ENCODE results near the gene POLR2A. TPM values are rescaled to one million over a fixed set of nuclear protein-coding genes. Genes with fewer than 3 reads are reported as not detected.
"Not testable (repeated sequence)": the region's sequence is repeated elsewhere in the genome, so short reads cannot be mapped to it uniquely, and the experiment has no call there.

Gene POLR2A
- total and polyA plus RNA-seq, 2 of the 4 experiments (the other 2 are of a cell fraction): 54.0 to 56.6 TPM

- 0 out of 2 replicates have a peak overlapping the region, but pooled peaks have one; percentile 15 for H3K23ac ChIP-seq (ENCODE audit: low read depth, low read length)
- no peaks in the 10 kb centered on the region for H3K27me3 ChIP-seq (ENCODE audit: control insufficient read depth, insufficient read depth, low read length)
- H3K14ac ChIP-seq (replicated peaks; ENCODE audit: low read depth, low read length): no peak overlapping the region
- H3K4me1 ChIP-seq (ENCODE audit: control insufficient read depth, insufficient read depth, low read length): peaks cover 12% of the 10 kb centered on the region; the same call in 1 of the 2 replicates
- no peak overlapping the region for H2BK120ac ChIP-seq (ENCODE audit: low read depth, low read length)
- no peak overlapping the region for H3K4me3 ChIP-seq (ENCODE audit: insufficient read depth, low read depth, low read length)
- DNase-seq (no peak), ATAC-seq (ENCODE audit: low read depth) (peak; percentile 40)
- TF ChIP-seq, protein P1, sequence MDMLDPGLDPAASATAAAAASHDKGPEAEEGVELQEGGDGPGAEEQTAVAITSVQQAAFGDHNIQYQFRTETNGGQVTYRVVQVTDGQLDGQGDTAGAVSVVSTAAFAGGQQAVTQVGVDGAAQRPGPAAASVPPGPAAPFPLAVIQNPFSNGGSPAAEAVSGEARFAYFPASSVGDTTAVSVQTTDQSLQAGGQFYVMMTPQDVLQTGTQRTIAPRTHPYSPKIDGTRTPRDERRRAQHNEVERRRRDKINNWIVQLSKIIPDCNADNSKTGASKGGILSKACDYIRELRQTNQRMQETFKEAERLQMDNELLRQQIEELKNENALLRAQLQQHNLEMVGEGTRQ (IDR thresholded peaks at IDR 0.05; ENCODE audit: low read depth, low read length): no peak
- peak; percentile 38 for TF ChIP-seq CEBPB (IDR thresholded peaks at IDR 0.05; ENCODE audit: low read depth, low read length)
- H4K5ac ChIP-seq (ENCODE audit: low read depth, low read length): no peak overlapping the region
- ChIA-PET POLR2A (ENCODE audit: unreplicated experiment) (interaction anchor here (0.5 kb wide), 1 partner anchor 28 kb away, joined by 8 read pairs; no protein-coding TSS in a partner anchor), CTCF (no interaction called here)
- no peak overlapping the region for H2BK15ac ChIP-seq (ENCODE audit: low read depth, low read length)
- peaks cover 76% of the 10 kb centered on the region for H4K20me1 ChIP-seq (ENCODE audit: insufficient read depth, low read length)
- H3K27ac ChIP-seq (ENCODE audit: insufficient read depth, low read length): no peak overlapping the region
- H3K9me3 ChIP-seq (ENCODE audit: control insufficient read depth, insufficient read depth, low read length): no peaks in the 10 kb centered on the region
- H3K9me1 ChIP-seq (ENCODE audit: insufficient read depth, low read length): peaks cover 27% of the 10 kb centered on the region
- H3K4me2 ChIP-seq (ENCODE audit: low read depth, low read length): no peak overlapping the region
- H4K8ac ChIP-seq (ENCODE audit: low read depth in 2 of 2, low read length in 2 of 2): no peak overlapping the region
- H2AK5ac ChIP-seq (ENCODE audit: low read depth, low read length): no peak overlapping the region
- no peak overlapping the region for H3K56ac ChIP-seq (ENCODE audit: extremely low read depth, insufficient read depth, low read length)
- dilution Hi-C loops (cut with HindIII; ENCODE audit: low sequenced_read_pairs, unreplicated experiment): no loop called here
- no TSS peak for BruUV-seq (replicated peaks)
- peaks cover 23% of the 10 kb centered on the region for H3K36me3 ChIP-seq (ENCODE audit: control insufficient read depth, insufficient read depth, low read length)
- 33% methylated on average over 4 of the region's 12 CpGs; no CpG with 5 or more reads in 1 of the 2 experiments for WGBS, 2 experiments (ENCODE audit: extremely low coverage in 2 of 2, insufficient read length in 1 of 2)
- no peak overlapping the region for H2BK5ac ChIP-seq (ENCODE audit: low read depth, low read length, poor library complexity, severe bottlenecking)
- no peak overlapping the region for H2BK20ac ChIP-seq (ENCODE audit: low read depth, low read length)
- H2AK9ac ChIP-seq (replicated peaks; ENCODE audit: low read depth, low read length, poor library complexity): peak overlapping the region; percentile 52
- H3K4ac ChIP-seq (ENCODE audit: low read depth, low read length): no peak overlapping the region
- no peak overlapping the region for H3K18ac ChIP-seq (ENCODE audit: low read depth, low read length)
- in situ Hi-C loops (cut with MboI; ENCODE audit: low sequenced_read_pairs): no loop called here
- intact Hi-C loops (cut with micrococcal nuclease): no loop called here
- H3K9ac ChIP-seq (ENCODE audit: low read depth, low read length): no peak overlapping the region
- H2AFZ ChIP-seq (replicated peaks; ENCODE audit: low read length, poor library complexity): no peak overlapping the region
- no peak overlapping the region for H4K91ac ChIP-seq (ENCODE audit: insufficient read depth, low read depth, low read length)
- H3K79me1 ChIP-seq (ENCODE audit: low read depth in 1 of 2, low read length in 2 of 2): peaks cover 9 to 79% of the 10 kb centered on the region in 2 experiments
Observed at GRCh38 chr17:7468804-7469389, 15.3 kb upstream of the POLR2A start.

DNA sequence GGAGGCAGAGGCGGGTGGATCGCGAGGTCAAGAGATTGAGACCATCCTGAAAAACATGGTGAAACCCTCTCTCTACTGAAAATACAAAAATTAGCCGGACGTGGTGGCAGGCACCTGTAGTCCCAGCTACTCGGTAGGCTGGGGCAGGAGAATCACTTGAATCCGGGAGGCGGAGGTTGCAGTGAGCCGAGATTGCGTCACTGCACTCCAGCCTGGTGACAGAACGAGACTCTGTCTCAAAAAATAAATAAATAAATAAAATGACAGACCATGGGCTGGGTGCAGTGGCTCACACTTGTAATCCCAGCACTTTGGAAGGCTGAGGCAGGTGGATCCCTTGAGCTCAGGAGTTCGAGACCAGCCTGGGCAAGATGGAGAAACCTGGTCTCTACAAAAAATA, 14.3 kb upstream of the POLR2A start:
- DNase-seq: not testable (repeated sequence)

More for the DNA sequence above, 14.3 kb upstream of the POLR2A start:
- Histone ChIP-seq H3K79me1 (ENCODE audit: low read depth in 1 of 2, low read length in 2 of 2) (peaks cover 9 to 83% of the 10 kb centered on the region in 2 experiments), H3K36me3 (ENCODE audit: control insufficient read depth, insufficient read depth, low read length) (peaks cover 21% of the 10 kb centered on the region), H3K4me1 (ENCODE audit: control insufficient read depth, insufficient read depth, low read length) (peaks cover 12% of the 10 kb centered on the region; the same call in 1 of the 2 replicates), H4K20me1 (ENCODE audit: insufficient read depth, low read length) (peaks cover 85% of the 10 kb centered on the region), H3K9me1 (ENCODE audit: insufficient read depth, low read length) (peaks cover 33% of the 10 kb centered on the region)
- H2BK5ac ChIP-seq (ENCODE audit: low read depth, low read length, poor library complexity, severe bottlenecking); H3K27me3 ChIP-seq (ENCODE audit: control insufficient read depth, insufficient read depth, low read length); H2BK120ac ChIP-seq (ENCODE audit: low read depth, low read length); H2BK15ac ChIP-seq (ENCODE audit: low read depth, low read length); H3K14ac ChIP-seq (replicated peaks; ENCODE audit: low read depth, low read length); dilution Hi-C loops (cut with HindIII; ENCODE audit: low sequenced_read_pairs, unreplicated experiment); H3K18ac ChIP-seq (ENCODE audit: low read depth, low read length); H2AFZ ChIP-seq (replicated peaks; ENCODE audit: low read length, poor library complexity); intact Hi-C loops (cut with micrococcal nuclease); H3K56ac ChIP-seq (ENCODE audit: extremely low read depth, insufficient read depth, low read length); BruUV-seq (replicated peaks); H2AK9ac ChIP-seq (replicated peaks; ENCODE audit: low read depth, low read length, poor library complexity); ATAC-seq (ENCODE audit: low read depth); H3K4me3 ChIP-seq (ENCODE audit: insufficient read depth, low read depth, low read length); H2BK20ac ChIP-seq (ENCODE audit: low read depth, low read length); H3K4ac ChIP-seq (ENCODE audit: low read depth, low read length); H3K9me3 ChIP-seq (ENCODE audit: control insufficient read depth, insufficient read depth, low read length); POLR2A ChIA-PET (ENCODE audit: unreplicated experiment); H3K23ac ChIP-seq (ENCODE audit: low read depth, low read length); in situ Hi-C loops (cut with MboI; ENCODE audit: low sequenced_read_pairs); H4K5ac ChIP-seq (ENCODE audit: low read depth, low read length); H4K8ac ChIP-seq (ENCODE audit: low read depth in 2 of 2, low read length in 2 of 2); H3K4me2 ChIP-seq (ENCODE audit: low read depth, low read length); H2AK5ac ChIP-seq (ENCODE audit: low read depth, low read length); H4K91ac ChIP-seq (ENCODE audit: insufficient read depth, low read depth, low read length); H3K27ac ChIP-seq (ENCODE audit: insufficient read depth, low read length); H3K9ac ChIP-seq (ENCODE audit: low read depth, low read length): not testable (repeated sequence)
- CTCF ChIA-PET: interaction anchor here (0.7 kb wide), 1 partner anchor 154 kb away, joined by 3 read pairs; no protein-coding TSS in a partner anchor
- no CpG with 5 or more reads among the region's 12 CpGs for whole genome bisulfite sequencing, 2 experiments (ENCODE audit: extremely low coverage in 2 of 2, insufficient read length in 1 of 2)
